ENCODE measurements around the gene COL8A1.

Gene COL8A1

GRCh38 chr3:99627062-99627826 lies 11.2 kb upstream of the COL8A1 start:
- no peak for DNase-seq (ENCODE audit: low read depth)
- TF ChIP-seq, protein P1, sequence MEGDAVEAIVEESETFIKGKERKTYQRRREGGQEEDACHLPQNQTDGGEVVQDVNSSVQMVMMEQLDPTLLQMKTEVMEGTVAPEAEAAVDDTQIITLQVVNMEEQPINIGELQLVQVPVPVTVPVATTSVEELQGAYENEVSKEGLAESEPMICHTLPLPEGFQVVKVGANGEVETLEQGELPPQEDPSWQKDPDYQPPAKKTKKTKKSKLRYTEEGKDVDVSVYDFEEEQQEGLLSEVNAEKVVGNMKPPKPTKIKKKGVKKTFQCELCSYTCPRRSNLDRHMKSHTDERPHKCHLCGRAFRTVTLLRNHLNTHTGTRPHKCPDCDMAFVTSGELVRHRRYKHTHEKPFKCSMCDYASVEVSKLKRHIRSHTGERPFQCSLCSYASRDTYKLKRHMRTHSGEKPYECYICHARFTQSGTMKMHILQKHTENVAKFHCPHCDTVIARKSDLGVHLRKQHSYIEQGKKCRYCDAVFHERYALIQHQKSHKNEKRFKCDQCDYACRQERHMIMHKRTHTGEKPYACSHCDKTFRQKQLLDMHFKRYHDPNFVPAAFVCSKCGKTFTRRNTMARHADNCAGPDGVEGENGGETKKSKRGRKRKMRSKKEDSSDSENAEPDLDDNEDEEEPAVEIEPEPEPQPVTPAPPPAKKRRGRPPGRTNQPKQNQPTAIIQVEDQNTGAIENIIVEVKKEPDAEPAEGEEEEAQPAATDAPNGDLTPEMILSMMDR (conservative IDR thresholded peaks at IDR 0.05; ENCODE audit: low read length), result no peak
- no peak overlapping the region for H3K4me3 ChIP-seq (ENCODE audit: low read length)

GRCh38 chr3:99630815-99631214 lies 7.6 kb upstream of the COL8A1 start:
- TF ChIP-seq, protein P1 (conservative IDR thresholded peaks at IDR 0.05; ENCODE audit: low read length), result no peak
- H3K4me3 ChIP-seq (ENCODE audit: low read length), result no peak overlapping the region
- DNase-seq (ENCODE audit: low read depth), result no peak

DNA sequence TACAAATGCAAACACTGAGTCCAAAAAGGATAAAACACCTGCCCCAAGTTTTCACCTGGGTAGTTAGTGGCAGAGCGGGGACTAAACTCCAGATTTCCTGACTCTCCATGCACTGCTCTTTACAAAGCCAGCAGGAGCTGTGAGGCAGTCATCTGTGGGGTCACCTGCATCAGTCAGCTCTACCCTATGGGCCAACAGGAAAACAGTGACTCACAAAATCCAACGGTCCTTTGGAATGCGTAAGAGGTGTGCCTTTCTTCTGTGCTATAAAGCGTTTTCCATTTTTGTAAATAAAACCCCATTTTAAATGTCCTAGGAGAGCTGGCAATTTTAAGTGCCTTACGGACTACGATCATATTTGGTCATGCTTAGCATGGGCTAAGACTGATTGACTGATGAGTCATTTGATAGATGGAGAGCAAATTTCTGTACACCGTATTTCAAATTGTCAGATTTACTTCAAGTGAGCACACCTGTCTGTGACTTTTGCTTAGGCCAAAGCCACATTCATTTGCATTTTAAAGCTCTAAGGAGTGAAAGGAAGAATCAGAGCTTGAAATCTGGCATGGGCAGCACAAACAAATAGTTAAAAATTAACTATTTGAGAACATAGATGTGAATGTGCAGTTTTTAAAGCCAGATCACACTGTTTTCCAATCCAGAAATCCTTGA lies 4.4 kb upstream of the COL8A1 start:
- no peak overlapping the region for H3K4me3 ChIP-seq (ENCODE audit: low read length)
- DNase-seq (ENCODE audit: low read depth), result no peak
- TF ChIP-seq, protein P1 (conservative IDR thresholded peaks at IDR 0.05; ENCODE audit: low read length), result no peak

GRCh38 chr3:99634881-99635280 lies 3.5 kb upstream of the COL8A1 start:
- TF ChIP-seq, protein P1 (conservative IDR thresholded peaks at IDR 0.05; ENCODE audit: low read length), result no peak
- H3K4me3 ChIP-seq (ENCODE audit: low read length), result no peak overlapping the region
- no peak for DNase-seq (ENCODE audit: low read depth)

GRCh38 chr3:99635348-99635747 lies 3.0 kb upstream of the COL8A1 start:
- H3K4me3 ChIP-seq (ENCODE audit: low read length), result no peak overlapping the region
- no peak for DNase-seq (ENCODE audit: low read depth)
- TF ChIP-seq, protein P1 (conservative IDR thresholded peaks at IDR 0.05; ENCODE audit: low read length), result no peak

DNA sequence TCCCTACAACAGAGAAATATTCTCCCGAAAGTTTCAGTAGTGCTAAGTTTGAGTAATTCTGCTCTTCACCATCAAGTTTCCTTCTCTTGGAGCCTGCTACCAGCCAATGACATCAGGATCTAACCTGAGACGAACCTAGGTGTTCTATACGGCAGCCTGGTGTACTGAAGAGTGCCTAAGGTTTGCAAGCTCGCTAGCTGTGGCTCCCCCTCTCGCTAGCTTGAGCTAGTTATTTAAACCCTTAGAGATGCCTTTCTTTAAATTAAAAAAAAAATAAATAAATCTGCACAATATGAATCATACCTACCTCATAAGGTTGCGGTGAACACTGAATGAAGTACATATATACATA lies 1.4 kb upstream of the COL8A1 start:
- H3K4me3 ChIP-seq (ENCODE audit: low read length), result peak overlapping the region; percentile 85
- TF ChIP-seq, protein P1 (conservative IDR thresholded peaks at IDR 0.05; ENCODE audit: low read length), result peak; percentile 4; the same call in 1 of the 2 replicates

More for the DNA sequence above, 1.4 kb upstream of the COL8A1 start:
- no peak for DNase-seq (ENCODE audit: low read depth)
